HG03139 (cell line): ENCODE measurements around the gene ZNF737.
"Not testable (repeated sequence)": the region's sequence is repeated elsewhere in the genome, so short reads cannot be mapped to it uniquely, and the experiment has no call there.

Source experiments
- ATAC-seq: cut with Tn5 transposase; IDR thresholded peaks from one replicate; pipeline ENCODE4 v1.9.1; 2021; ENCODE audit not compliant: unreplicated experiment

ZNF737 gene

DNA sequence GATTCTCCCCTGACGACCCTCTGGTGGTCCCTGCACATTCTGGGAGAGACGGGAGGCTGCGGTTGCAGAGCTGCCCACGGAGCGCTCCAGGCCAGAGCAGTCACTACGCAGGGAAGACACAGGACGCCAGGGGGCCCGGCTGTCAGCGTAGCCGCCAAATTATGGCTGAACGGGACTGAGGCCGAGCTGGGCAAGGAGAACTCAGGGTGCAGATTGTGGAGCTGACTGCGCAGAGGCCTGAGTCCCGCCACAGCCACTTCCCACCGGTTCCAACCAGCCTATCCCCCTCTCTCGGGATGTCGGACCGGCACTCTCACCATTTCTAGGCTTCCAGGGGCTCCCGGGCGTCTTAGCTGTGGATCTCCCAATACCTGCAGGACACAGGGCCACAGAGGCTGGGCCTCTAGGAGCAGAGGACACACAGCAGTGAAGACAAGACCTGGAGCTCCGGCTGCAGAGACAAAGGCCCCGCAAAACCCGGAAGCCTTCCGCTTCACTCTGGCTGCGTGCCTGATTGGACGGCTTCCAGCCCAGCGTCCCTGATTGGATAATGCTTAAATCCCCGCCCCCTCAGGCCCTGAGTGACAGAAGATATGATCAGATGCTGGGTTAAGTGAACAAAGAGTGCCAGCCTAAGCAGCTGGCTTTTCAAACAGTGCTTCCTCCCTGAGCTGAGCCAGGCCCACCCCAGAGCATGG, at the start of gene ZNF737:
ZNF737 (minus strand) TSS at position 461 of the 698 bp plus-strand sequence; CDS start at position 320, 141 bp downstream.
- ATAC-seq, result peak; percentile 83

DNA sequence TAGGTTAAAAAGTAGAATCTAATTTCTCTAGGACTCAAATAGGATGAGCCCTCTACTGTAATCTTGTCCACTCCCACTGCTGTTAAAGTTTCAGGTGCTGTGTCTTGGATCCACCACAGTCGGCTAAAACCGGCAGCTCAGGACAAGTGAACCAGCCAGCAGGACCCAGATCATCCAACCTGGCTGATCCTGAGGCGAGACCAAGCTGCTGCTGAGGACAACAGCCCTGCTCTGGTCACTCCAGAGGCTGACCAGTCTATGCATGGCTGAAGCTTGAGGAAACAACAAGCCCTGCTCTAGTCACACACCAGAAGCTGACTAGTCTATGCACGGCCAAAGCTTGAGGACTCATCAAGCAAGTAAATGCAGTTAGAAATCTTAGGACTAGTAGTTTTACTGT, 49.4 kb upstream of the ZNF737 start:
- not testable (repeated sequence) for ATAC-seq

- ATAC-seq, result no peak
Observed at GRCh38 chr19:20612711-20613316, 47.2 kb upstream of the ZNF737 start.

- ATAC-seq, result no peak
Observed at GRCh38 chr19:20611866-20612265, 46.3 kb upstream of the ZNF737 start.

DNA sequence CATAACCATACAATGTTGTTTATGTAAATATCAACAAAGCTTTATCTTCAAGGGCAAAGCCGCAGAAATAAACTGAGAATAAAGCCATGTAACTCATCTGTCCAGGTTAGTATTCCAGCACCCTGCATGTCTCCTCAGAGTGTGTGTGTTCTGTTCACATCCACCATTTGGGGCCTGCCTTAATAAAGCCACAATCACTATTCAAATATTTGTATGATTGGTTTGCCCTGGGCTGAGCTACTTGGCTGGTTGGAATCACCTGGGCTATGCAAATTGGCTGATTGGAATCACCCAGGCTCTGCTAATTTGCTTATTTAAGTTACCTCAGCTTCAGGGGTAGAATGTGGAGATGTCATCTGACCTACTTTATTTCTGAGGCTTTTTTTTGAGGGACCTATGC, 42.4 kb upstream of the ZNF737 start:
- ATAC-seq, result no peak

- ATAC-seq, result no peak
Observed at GRCh38 chr19:20558571-20558970, 7.0 kb downstream of the ZNF737 start.

- ATAC-seq, result no peak
Observed at GRCh38 chr19:20558011-20558410, 7.6 kb downstream of the ZNF737 start.

GRCh38 chr19:20544667-20545333, 20.8 kb downstream of the ZNF737 start:
- not testable (repeated sequence) for ATAC-seq

GRCh38 chr19:20530303-20530702, 35.3 kb downstream of the ZNF737 start:
- not testable (repeated sequence) for ATAC-seq

DNA sequence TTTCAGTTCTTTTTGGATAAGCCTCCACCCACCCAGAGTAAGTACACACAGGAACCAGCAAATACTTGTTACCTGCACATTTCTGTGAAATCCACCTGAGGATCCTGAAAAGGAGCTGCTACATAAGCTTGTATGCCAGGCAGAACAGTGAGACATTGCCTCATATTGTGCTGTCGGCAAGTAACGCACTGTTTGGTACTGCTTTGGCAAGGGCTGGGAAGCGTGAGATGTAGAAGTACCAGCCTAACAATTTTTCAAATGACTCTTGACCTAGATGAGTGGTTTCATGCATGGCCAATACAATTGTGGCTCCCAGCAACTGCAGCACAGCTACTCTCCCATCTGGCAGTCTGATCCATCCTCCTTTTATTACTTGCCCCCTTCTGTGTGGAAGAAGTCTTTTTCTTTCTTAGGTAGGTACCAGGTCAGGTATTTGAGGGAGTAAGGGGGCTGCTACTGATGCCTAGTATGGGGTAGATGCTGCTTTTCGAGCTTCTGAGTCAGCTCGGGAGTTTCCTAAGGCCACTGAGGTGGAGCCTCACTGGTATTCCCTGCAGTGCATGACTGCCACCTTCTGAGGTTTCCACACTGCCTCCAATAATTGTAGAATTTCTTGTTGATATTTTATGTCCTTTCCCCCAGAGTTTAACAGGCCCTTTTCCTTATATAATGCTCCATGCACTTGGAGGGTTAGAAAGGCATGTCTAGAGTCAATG, 52.2 kb downstream of the ZNF737 start:
- no peak for ATAC-seq

- no peak for ATAC-seq
Observed at GRCh38 chr19:20503476-20503875, 62.1 kb downstream of the ZNF737 start.
